ENCODE data around the gene KDM4C. TPM values are rescaled to one million over a fixed set of nuclear protein-coding genes. Genes with fewer than 3 reads are reported as not detected.

Gene KDM4C
- total RNA-seq, 1 donor from 2014 or later: 16.5 TPM

- H3K36me3 Mint-ChIP-seq: peaks cover 26% of the 10 kb centered on the region
- no peak for TF ChIP-seq CTCF (conservative IDR thresholded peaks at IDR 0.05)
- no peaks in the 10 kb centered on the region for H3K9me3 Mint-ChIP-seq
- no peaks in the 10 kb centered on the region for H3K27me3 Mint-ChIP-seq
- no peaks in the 10 kb centered on the region for H3K4me1 Mint-ChIP-seq (ENCODE audit: unreplicated experiment)
- DNase-seq (ENCODE audit: extremely low spot score, unreplicated experiment): no peak
- H3K27ac Mint-ChIP-seq: no peak overlapping the region
- H3K4me3 Mint-ChIP-seq: no peak overlapping the region
These were observed 228.5 kb downstream of the KDM4C start for GRCh38 chr9:6986141-6986815.

DNA sequence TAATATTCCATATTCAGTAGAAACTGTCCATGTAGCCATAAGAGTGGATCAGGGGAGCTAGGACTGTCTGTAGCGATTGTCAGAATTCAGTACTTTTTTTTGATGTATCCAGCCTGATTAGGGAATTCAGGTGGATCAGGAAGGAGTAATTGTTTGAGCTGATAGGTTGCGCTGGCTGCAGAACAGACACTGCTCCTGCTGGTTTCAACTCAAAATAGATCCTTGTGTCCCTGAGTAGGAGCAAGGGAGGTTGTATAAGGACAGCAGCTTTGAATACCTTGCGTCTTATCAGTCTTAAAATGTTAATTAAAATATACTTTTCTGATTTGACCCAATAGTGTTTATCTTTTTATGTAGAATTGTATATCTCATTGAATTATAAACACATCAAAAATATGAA lies 229.6 kb downstream of the KDM4C start:
- H3K27me3 Mint-ChIP-seq: no peaks in the 10 kb centered on the region
- no peaks in the 10 kb centered on the region for H3K9me3 Mint-ChIP-seq
- no peak for TF ChIP-seq CTCF (conservative IDR thresholded peaks at IDR 0.05)
- no peaks in the 10 kb centered on the region for H3K4me1 Mint-ChIP-seq (ENCODE audit: unreplicated experiment)
- DNase-seq (ENCODE audit: extremely low spot score, unreplicated experiment): no peak
- no peak overlapping the region for H3K4me3 Mint-ChIP-seq
- H3K27ac Mint-ChIP-seq: no peak overlapping the region
- peaks cover 26% of the 10 kb centered on the region for H3K36me3 Mint-ChIP-seq

- no peak for TF ChIP-seq CTCF (conservative IDR thresholded peaks at IDR 0.05)
- Mint-ChIP-seq H3K4me3 (no peak overlapping the region), H3K9me3 (no peaks in the 10 kb centered on the region), H3K4me1 (ENCODE audit: unreplicated experiment) (no peaks in the 10 kb centered on the region), H3K27me3 (no peaks in the 10 kb centered on the region), H3K36me3 (peaks cover 33% of the 10 kb centered on the region), H3K27ac (no peak overlapping the region)
- no peak for DNase-seq (ENCODE audit: extremely low spot score, unreplicated experiment)
These were observed 233.6 kb downstream of the KDM4C start for GRCh38 chr9:6991418-6991817.

- Mint-ChIP-seq H3K36me3 (peaks cover 28% of the 10 kb centered on the region), H3K27ac (no peak overlapping the region), H3K9me3 (no peaks in the 10 kb centered on the region), H3K4me3 (no peak overlapping the region), H3K4me1 (ENCODE audit: unreplicated experiment) (peaks cover 4% of the 10 kb centered on the region), H3K27me3 (no peaks in the 10 kb centered on the region)
- TF ChIP-seq CTCF (conservative IDR thresholded peaks at IDR 0.05): no peak
- no peak for DNase-seq (ENCODE audit: extremely low spot score, unreplicated experiment)
These were observed 238.5 kb downstream of the KDM4C start for GRCh38 chr9:6996061-6996854.

DNA sequence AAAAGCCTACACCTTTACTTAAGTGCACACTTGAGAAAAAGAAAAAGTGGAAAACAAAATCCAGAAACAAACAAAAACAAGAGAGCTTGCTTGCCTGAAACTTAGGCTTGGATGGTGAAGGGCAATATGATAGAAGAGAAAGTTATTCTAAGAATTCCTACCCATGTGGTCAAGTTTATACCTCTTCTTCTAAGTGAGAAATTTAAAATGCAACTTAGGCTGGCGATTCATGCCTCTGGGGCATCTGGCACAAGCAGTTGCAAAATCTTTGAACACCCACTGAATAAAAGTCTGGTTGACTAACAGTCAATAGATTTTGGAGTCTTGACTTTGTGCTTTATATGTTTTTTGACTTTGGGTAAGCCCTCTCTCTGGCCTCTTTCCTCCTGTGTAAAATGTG lies 239.6 kb downstream of the KDM4C start:
- Mint-ChIP-seq H3K27ac (no peak overlapping the region), H3K27me3 (no peaks in the 10 kb centered on the region), H3K4me1 (ENCODE audit: unreplicated experiment) (peaks cover 4% of the 10 kb centered on the region), H3K9me3 (no peaks in the 10 kb centered on the region), H3K4me3 (no peak overlapping the region), H3K36me3 (peaks cover 32% of the 10 kb centered on the region)
- DNase-seq (ENCODE audit: extremely low spot score, unreplicated experiment): no peak
- no peak for TF ChIP-seq CTCF (conservative IDR thresholded peaks at IDR 0.05)
